Measurements from ENCODE around the gene USP30.

Gene USP30

GRCh38 chr12:109065154-109065852 lies 12.9 kb downstream of the USP30 start:
- DNase-seq (ENCODE audit: low read depth, low spot score) = no peak
- POLR2A ChIA-PET = no interaction called here
- no peak for TF ChIP-seq CTCF (IDR thresholded peaks at IDR 0.05; ENCODE audit: insufficient read depth, low read length, missing control alignments)
- CTCF ChIA-PET = interaction anchor here (2.2 kb wide), 1 partner anchor 28 kb away, joined by 5 read pairs; the partner anchor contains the start of gene ALKBH2
- no peak overlapping the region for H3K4me3 ChIP-seq (ENCODE audit: low read depth, low read length)

- no peak for DNase-seq (ENCODE audit: low read depth, low spot score)
- ChIA-PET CTCF (no interaction called here), POLR2A (no interaction called here)
- no peak for TF ChIP-seq CTCF (IDR thresholded peaks at IDR 0.05; ENCODE audit: insufficient read depth, low read length, missing control alignments)
- H3K4me3 ChIP-seq (ENCODE audit: low read depth, low read length) = no peak overlapping the region
These were observed 13.4 kb downstream of the USP30 start for GRCh38 chr12:109065853-109066193.

GRCh38 chr12:109069307-109070271 lies 17.2 kb downstream of the USP30 start:
- POLR2A ChIA-PET = no interaction called here
- CTCF ChIA-PET = interaction anchor here (2.2 kb wide), 1 partner anchor 23 kb away, joined by 6 read pairs; the partner anchor contains the start of gene ALKBH2

GRCh38 chr12:109074866-109075265 lies 22.5 kb downstream of the USP30 start:
- POLR2A ChIA-PET = no interaction called here

More at GRCh38 chr12:109069307-109070271, 17.2 kb downstream of the USP30 start:
- no peak for DNase-seq (ENCODE audit: low read depth, low spot score)
- no peak for TF ChIP-seq CTCF (IDR thresholded peaks at IDR 0.05; ENCODE audit: insufficient read depth, low read length, missing control alignments)
- no peak overlapping the region for H3K4me3 ChIP-seq (ENCODE audit: low read depth, low read length)

GRCh38 chr12:109082751-109083150 lies 30.4 kb downstream of the USP30 start:
- TF ChIP-seq CTCF (IDR thresholded peaks at IDR 0.05; ENCODE audit: insufficient read depth, low read length, missing control alignments) = no peak
- CTCF ChIA-PET = interaction anchor here (1.4 kb wide), 1 partner anchor 10 kb away, joined by 3 read pairs; the partner anchor contains the start of gene ALKBH2
- no peak for DNase-seq (ENCODE audit: low read depth, low spot score)
- H3K4me3 ChIP-seq (ENCODE audit: low read depth, low read length) = no peak overlapping the region
- POLR2A ChIA-PET = no interaction called here

More at GRCh38 chr12:109074866-109075265, 22.5 kb downstream of the USP30 start:
- no peak for TF ChIP-seq CTCF (IDR thresholded peaks at IDR 0.05; ENCODE audit: insufficient read depth, low read length, missing control alignments)
- H3K4me3 ChIP-seq (ENCODE audit: low read depth, low read length) = no peak overlapping the region
- CTCF ChIA-PET = interaction anchor here (0.7 to 1.9 kb wide), 2 partner anchors 15 to 19 kb away, joined by 3 to 4 read pairs; no protein-coding TSS in a partner anchor
- no peak for DNase-seq (ENCODE audit: low read depth, low spot score)

GRCh38 chr12:109084425-109084824 lies 32.0 kb downstream of the USP30 start:
- CTCF ChIA-PET = no interaction called here
- no peak for DNase-seq (ENCODE audit: low read depth, low spot score)
- H3K4me3 ChIP-seq (ENCODE audit: low read depth, low read length) = no peak overlapping the region
- TF ChIP-seq CTCF (IDR thresholded peaks at IDR 0.05; ENCODE audit: insufficient read depth, low read length, missing control alignments) = no peak
- POLR2A ChIA-PET = interaction anchor here (0.5 kb wide), 1 partner anchor 318 kb away, joined by 3 read pairs; no protein-coding TSS in a partner anchor
